Measurements from ENCODE around the gene ZNF850.
"Not testable (repeated sequence)": the region's sequence is repeated elsewhere in the genome, so short reads cannot be mapped to it uniquely, and the experiment has no call there.

The ZNF850 gene

DNA sequence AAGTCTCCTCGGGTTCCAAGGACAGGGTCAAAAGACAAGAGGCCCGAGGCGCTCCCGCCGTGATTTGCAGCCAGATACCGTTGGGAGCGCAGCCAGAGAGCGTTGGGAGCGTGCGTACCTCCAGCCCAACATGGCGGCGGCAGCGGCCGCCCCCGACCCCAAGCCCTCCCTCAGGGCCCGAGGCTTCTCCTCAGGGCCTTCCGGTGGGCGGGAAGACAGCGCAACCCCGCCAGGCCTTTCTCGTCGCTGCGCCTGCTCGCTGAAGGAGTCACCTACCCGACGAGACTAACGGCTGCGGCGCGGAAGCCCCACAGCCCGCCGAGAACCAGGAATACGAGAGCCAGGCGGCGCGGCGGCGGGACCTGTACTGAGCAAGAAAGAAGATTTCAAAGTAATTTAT lies 3.2 kb upstream of the ZNF850 start:
- TF ChIP-seq, protein P1, sequence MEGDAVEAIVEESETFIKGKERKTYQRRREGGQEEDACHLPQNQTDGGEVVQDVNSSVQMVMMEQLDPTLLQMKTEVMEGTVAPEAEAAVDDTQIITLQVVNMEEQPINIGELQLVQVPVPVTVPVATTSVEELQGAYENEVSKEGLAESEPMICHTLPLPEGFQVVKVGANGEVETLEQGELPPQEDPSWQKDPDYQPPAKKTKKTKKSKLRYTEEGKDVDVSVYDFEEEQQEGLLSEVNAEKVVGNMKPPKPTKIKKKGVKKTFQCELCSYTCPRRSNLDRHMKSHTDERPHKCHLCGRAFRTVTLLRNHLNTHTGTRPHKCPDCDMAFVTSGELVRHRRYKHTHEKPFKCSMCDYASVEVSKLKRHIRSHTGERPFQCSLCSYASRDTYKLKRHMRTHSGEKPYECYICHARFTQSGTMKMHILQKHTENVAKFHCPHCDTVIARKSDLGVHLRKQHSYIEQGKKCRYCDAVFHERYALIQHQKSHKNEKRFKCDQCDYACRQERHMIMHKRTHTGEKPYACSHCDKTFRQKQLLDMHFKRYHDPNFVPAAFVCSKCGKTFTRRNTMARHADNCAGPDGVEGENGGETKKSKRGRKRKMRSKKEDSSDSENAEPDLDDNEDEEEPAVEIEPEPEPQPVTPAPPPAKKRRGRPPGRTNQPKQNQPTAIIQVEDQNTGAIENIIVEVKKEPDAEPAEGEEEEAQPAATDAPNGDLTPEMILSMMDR (IDR thresholded peaks at IDR 0.05; ENCODE audit: low read depth, low read length) = no peak
- DNase-seq (ENCODE audit: extremely low read depth, low read depth) = no peak

DNA sequence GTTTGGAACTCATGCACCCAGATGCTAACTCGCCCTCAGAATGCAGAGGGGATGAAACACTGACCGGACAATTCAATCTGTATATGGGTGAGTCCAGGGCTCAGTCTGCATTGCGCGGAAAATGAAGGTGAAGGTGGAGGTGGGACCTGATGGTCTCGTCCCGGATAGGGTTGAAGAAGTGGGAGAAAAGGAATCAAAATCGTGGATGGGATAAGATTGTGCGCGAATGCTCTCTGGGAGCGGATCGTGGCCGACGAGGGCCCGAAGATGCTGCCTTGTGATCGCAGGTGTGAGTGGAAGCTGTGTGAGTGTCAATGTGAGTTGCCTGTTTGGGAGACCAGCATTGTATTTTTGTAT lies 594 bp upstream of the ZNF850 start:
- no peak for DNase-seq (ENCODE audit: extremely low read depth, low read depth)
- TF ChIP-seq, protein P1 (IDR thresholded peaks at IDR 0.05; ENCODE audit: low read depth, low read length) = no peak

DNA sequence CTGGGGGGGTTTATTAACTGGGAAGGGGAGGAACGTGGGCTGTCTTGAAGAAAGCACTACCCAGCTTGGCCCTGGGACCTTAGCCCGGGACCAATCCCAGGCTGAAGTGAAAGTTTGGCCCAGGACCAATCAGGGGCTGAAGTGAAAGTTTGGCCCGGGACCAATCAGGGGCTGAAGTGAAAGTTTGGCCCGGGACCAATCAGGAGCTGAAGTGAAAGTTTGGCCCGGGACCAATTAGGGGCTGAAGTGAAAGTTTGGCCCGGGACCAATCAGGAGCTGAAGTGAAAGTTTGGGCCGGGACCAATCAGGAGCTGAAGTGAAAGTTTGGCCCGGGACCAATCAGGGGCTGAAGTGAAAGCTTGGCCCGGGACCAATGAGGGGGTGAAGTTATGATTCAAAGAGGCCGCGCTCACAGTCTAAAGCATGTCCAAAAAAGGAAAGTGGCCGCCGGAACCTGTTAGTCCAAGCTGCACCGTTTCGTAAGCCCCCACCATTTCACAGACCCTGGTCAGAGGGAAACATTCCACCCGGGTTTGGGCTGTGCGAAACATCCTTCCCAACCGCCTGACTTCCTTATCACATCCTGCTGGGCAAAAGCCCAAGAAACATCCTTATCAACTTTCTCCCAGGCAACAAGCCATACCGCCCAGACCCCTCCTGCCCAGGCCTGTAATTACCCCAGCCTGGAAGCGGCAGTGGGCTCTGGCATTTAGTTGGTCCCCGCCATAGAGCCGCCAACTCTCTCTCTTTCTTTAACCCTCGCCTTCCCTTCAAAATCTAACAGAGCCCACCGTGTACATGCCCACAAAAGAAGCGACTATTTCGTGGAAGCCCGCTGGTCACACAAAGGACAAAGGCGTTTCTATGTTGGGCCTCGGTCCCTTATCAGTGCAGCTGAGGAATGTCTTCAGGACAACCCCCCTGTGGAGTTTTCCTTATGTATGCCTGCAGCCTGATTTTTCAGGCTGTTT lies 1.1 kb downstream of the ZNF850 start:
- DNase-seq (ENCODE audit: extremely low read depth, low read depth) = peak; percentile 29
- TF ChIP-seq, protein P1 (IDR thresholded peaks at IDR 0.05; ENCODE audit: low read depth, low read length) = no peak

DNA sequence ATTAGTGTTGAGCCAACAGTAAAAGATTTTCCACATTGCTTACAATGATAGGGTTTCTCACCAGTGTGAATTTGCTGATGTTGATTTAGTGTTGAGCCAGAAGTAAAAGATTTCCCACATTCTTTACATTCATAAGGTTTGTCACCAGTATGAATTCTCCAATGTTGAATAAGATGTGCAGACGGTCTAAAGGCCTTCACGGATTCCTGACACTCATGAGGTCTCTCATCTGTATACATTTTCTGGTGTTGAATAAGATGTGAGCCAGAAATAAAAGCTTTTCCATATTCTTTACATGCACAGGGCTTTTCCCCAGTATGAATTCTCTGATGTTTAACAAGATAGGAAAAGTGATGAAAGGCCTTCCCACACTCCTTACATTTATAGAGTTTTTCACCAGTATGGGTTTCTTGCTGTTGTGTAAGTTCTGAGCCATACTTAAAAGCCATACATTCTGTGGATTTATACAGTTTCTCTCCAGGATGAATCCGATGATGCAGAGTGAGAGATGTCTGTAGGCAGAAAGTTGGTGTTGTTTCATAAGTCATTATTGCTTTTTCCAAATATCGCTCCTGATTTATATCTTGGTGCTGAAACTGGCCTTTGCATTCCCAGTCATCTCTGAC lies 22.4 kb downstream of the ZNF850 start:
- DNase-seq (ENCODE audit: extremely low read depth, low read depth) = no peak
- TF ChIP-seq, protein P1 (IDR thresholded peaks at IDR 0.05; ENCODE audit: low read depth, low read length) = no peak

DNA sequence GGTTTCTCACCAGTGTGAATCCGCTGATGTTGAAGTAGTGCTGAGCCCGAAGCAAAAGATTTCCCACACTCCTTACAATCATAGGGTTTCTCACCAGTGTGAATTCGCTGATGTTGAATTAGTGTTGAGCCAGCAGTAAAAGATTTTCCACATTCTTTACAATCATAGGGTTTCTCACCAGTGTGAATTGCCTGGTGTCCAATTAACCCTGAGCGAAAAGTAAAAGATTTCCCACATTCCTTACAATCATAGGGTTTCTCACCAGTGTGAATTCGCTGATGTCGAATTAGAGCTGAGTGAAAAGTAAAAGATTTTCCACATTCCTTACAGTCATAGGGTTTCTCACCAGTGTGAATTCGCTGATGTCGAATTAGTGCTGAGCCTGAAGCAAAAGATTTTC lies 23.0 kb downstream of the ZNF850 start:
- DNase-seq (ENCODE audit: extremely low read depth, low read depth) = not testable (repeated sequence)

DNA sequence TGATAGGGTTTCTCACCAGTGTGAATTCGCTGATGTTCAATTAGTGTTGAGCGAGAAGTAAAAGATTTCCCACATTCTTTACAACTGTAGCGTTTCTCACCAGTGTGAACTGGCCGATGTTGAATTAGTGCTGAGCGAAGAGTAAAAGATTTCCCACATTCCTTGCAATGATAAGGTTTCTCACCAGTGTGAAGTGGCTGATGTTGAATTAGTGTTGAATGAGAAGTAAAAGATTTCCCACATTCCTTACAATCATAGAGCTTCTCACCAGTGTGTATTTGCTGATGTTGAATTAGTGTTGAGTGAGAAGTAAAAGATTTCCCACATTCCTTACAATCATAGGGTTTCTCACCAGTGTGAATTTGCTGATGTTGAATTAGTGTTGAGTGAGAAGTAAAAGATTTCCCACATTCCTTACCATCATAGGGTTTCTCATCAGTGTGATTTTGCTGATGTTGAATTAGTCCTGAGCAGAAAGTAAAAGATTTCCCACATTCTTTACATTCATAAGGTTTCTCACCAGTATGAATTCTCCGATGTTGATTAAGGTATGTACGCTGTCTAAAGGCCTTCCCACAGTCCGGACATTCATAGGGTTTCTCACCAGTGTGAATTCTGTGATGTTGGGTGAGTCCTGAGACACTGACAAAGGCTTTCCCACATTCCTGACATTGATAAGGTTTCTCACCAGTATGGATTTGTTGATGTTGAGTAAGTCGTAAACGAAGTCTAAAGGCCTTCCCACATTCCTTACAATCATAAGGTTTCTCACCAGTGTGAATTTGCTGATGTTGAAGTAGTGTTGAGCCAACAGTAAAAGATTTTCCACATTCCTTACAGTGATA lies 24.0 kb downstream of the ZNF850 start:
- TF ChIP-seq, protein P1 (IDR thresholded peaks at IDR 0.05; ENCODE audit: low read depth, low read length) = no peak
- no peak for DNase-seq (ENCODE audit: extremely low read depth, low read depth)

DNA sequence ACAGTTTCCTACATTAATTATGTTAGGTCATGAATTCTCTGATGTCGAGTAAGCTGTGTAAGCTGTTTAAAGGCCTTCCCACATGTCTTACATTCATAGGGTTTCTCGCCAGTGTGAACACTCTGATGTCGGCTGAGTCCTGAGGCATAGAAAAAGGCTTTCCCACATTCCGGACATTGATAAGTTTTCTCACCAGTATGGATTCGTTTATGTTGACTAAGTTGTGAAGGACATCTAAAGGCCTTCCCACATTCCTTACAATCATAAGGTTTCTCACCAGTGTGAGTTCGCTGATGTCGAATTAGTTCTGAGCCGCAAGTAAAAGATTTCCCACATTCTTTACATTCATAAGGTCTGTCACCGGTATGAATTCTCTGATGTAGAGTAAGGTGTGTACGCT lies 24.9 kb downstream of the ZNF850 start:
- TF ChIP-seq, protein P1 (IDR thresholded peaks at IDR 0.05; ENCODE audit: low read depth, low read length) = no peak
- no peak for DNase-seq (ENCODE audit: extremely low read depth, low read depth)
